ENCODE measurements around the gene LMBRD1. TPM values are rescaled to one million over a fixed set of nuclear protein-coding genes. Genes with fewer than 3 reads are reported as not detected.

Gene LMBRD1
- total and polyA plus RNA-seq, 2 of the 13 experiments (the other 11 are each of a cell fraction or from before 2014, with no cell fraction given): 18.9 to 21.5 TPM

DNA sequence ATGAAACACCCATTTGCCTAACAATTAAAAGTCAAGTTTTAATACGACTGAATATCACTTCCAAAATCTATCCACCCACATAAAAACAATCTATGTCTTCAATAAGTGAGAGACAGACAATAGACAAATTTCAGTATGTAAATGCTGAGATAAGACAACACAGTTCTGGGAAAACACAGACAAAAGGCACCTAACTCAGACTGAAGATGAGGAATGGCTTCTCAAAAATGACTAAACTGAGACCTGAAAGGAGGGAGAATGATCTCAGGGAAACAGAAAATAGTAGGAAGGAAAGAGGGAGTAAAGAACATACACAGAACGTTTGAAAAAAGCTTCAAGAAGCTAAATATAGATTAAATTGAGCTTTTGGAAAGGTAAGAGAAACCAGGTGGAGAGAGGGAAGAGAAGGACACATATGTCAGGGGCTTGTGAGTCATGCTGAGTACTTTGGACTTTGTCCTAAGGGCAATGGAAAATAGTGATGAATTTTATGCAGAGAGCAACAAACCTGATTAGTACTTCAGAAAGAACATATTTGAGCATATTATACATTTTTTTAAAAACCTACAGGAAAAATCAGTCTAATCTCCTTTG, 16.1 kb downstream of the LMBRD1 start (continued):
- TF ChIP-seq FOXK1 (CRISPR knock-in tag; IDR thresholded peaks at IDR 0.05; ENCODE audit: borderline replicate concordance, low read depth) (no peak), GTF3A (CRISPR knock-in tag; conservative IDR thresholded peaks at IDR 0.05) (no peak), ATF7 (IDR thresholded peaks at IDR 0.05) (no peak), ATF7 (CRISPR knock-in tag; IDR thresholded peaks at IDR 0.05) (no peak), ZKSCAN5 (CRISPR knock-in tag; IDR thresholded peaks at IDR 0.05) (no peak), ZNF12 (CRISPR knock-in tag; IDR thresholded peaks at IDR 0.05) (no peak), HNF4A (CRISPR knock-in tag; IDR thresholded peaks at IDR 0.05) (peak; percentile 89), STAT5B (CRISPR knock-in tag; IDR thresholded peaks at IDR 0.05) (no peak), ARNT (IDR thresholded peaks at IDR 0.05) (no peak), ATM (IDR thresholded peaks at IDR 0.05; ENCODE audit: borderline replicate concordance) (no peak), KLF6 (CRISPR knock-in tag; IDR thresholded peaks at IDR 0.05) (no peak), HES4 (CRISPR knock-in tag; IDR thresholded peaks at IDR 0.05; ENCODE audit: borderline replicate concordance) (no peak), ZSCAN12 (CRISPR knock-in tag; IDR thresholded peaks at IDR 0.05) (no peak), LCORL (IDR thresholded peaks at IDR 0.05) (no peak), LCORL (CRISPR knock-in tag; IDR thresholded peaks at IDR 0.05) (no peak), ZNF772 (CRISPR knock-in tag; IDR thresholded peaks at IDR 0.05) (no peak), WIZ (CRISPR knock-in tag; IDR thresholded peaks at IDR 0.05) (no peak), ZBTB8A (CRISPR knock-in tag; IDR thresholded peaks at IDR 0.05; ENCODE audit: borderline replicate concordance, low read depth) (no peak), BRD4 (CRISPR knock-in tag; IDR thresholded peaks at IDR 0.05) (no peak)
- TF ChIP-seq, protein P1, sequence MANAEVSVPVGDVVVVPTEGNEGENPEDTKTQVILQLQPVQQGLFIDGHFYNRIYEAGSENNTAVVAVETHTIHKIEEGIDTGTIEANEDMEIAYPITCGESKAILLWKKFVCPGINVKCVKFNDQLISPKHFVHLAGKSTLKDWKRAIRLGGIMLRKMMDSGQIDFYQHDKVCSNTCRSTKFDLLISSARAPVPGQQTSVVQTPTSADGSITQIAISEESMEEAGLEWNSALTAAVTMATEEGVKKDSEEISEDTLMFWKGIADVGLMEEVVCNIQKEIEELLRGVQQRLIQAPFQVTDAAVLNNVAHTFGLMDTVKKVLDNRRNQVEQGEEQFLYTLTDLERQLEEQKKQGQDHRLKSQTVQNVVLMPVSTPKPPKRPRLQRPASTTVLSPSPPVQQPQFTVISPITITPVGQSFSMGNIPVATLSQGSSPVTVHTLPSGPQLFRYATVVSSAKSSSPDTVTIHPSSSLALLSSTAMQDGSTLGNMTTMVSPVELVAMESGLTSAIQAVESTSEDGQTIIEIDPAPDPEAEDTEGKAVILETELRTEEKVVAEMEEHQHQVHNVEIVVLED (CRISPR knock-in tag; IDR thresholded peaks at IDR 0.05; ENCODE audit: borderline replicate concordance): no peak
- TF ChIP-seq, protein P2, sequence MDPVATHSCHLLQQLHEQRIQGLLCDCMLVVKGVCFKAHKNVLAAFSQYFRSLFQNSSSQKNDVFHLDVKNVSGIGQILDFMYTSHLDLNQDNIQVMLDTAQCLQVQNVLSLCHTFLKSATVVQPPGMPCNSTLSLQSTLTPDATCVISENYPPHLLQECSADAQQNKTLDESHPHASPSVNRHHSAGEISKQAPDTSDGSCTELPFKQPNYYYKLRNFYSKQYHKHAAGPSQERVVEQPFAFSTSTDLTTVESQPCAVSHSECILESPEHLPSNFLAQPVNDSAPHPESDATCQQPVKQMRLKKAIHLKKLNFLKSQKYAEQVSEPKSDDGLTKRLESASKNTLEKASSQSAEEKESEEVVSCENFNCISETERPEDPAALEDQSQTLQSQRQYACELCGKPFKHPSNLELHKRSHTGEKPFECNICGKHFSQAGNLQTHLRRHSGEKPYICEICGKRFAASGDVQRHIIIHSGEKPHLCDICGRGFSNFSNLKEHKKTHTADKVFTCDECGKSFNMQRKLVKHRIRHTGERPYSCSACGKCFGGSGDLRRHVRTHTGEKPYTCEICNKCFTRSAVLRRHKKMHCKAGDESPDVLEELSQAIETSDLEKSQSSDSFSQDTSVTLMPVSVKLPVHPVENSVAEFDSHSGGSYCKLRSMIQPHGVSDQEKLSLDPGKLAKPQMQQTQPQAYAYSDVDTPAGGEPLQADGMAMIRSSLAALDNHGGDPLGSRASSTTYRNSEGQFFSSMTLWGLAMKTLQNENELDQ (CRISPR knock-in tag; IDR thresholded peaks at IDR 0.05; ENCODE audit: borderline replicate concordance): no peak

Data from HepG2 (cell line).